IMR-90 (cell line): Measurements from ENCODE around the gene MAML3. TPM values are rescaled to one million over a fixed set of nuclear protein-coding genes. Genes with fewer than 3 reads are reported as not detected.

Source experiments
- ATAC-seq: fragments of 200-7000 bp; cut with Tn5 transposase; 2 replicates; pipeline ENCODE4 v1.9.1; 2020; ENCODE audit warnings: low read depth, mild to moderate bottlenecking, moderate library complexity
- BruUV-seq: library from RNA; stranded (reverse); fragments of 400-500 nt; replicated peaks from 2 replicates; lab custom pipeline; 2021; lab: Mats Ljungman, UMichigan
- CTCF ChIA-PET: fragments of 300-600 bp; formaldehyde crosslinking; extraction: SDS; loops from one replicate; lab custom pipeline; 2021; ENCODE audit warnings: antibody characterized with exemption; lab: Yijun Ruan, JAX
- POLR2A ChIA-PET: fragments of 300-600 bp; sonication (Branson Sonifier 250); formaldehyde crosslinking; loops from one replicate; lab custom pipeline; 2022; ENCODE audit warnings: antibody characterized with exemption; ENCODE audit not compliant: unreplicated experiment; lab: Charles Lee
- DNase-seq: peaks from one replicate; pipeline ENCODE4 v3.0.0; 2013
- H2AFZ ChIP-seq: replicated peaks from 2 replicates; pipeline ENCODE3; 2013; ENCODE audit warnings: low read length, mild to moderate bottlenecking; ENCODE audit not compliant: poor library complexity
- H2AK5ac ChIP-seq: 2 replicates; pipeline ENCODE4 v1.6.1; 2013; ENCODE audit warnings: low read depth, low read length, inconsistent platforms
- H2AK9ac ChIP-seq: replicated peaks from 2 replicates; pipeline ENCODE3; 2013; ENCODE audit warnings: mild to moderate bottlenecking, low read depth, low read length, moderate library complexity; ENCODE audit not compliant: poor library complexity
- H2BK120ac ChIP-seq: 2 replicates; pipeline ENCODE4 v1.6.1; 2013; ENCODE audit warnings: low read depth, low read length, inconsistent platforms
- H2BK15ac ChIP-seq: 3 replicates; pipeline ENCODE4 v1.6.1; 2013; ENCODE audit warnings: low read depth, low read length, inconsistent platforms
- H2BK20ac ChIP-seq: 2 replicates; pipeline ENCODE4 v1.6.1; 2013; ENCODE audit warnings: low read depth, mild to moderate bottlenecking, inconsistent platforms, low read length, moderate library complexity
- H2BK5ac ChIP-seq: 2 replicates; pipeline ENCODE4 v1.6.1; 2013; ENCODE audit warnings: mild to moderate bottlenecking, low read depth, low read length, inconsistent platforms; ENCODE audit not compliant: poor library complexity, severe bottlenecking
- H3K14ac ChIP-seq: replicated peaks from 2 replicates; pipeline ENCODE4 v1.6.1; 2013; ENCODE audit warnings: low read depth, low read length, inconsistent platforms
- H3K18ac ChIP-seq: 2 replicates; pipeline ENCODE4 v1.6.1; 2013; ENCODE audit warnings: low read depth, low read length, control low read depth
- H3K23ac ChIP-seq: 2 replicates; pipeline ENCODE4 v1.6.1; 2013; ENCODE audit warnings: low read depth, low read length, inconsistent platforms
- H3K27ac ChIP-seq: 2 replicates; pipeline ENCODE4 v1.5.1; 2013; ENCODE audit warnings: mild to moderate bottlenecking, control low read depth, low read length; ENCODE audit not compliant: insufficient read depth
- H3K27me3 ChIP-seq: 2 replicates; pipeline ENCODE4 v1.6.1; 2013; ENCODE audit warnings: low read length; ENCODE audit not compliant: control insufficient read depth, insufficient read depth
- H3K36me3 ChIP-seq: 2 replicates; pipeline ENCODE4 v1.6.1; 2013; ENCODE audit warnings: low read length, mixed read lengths; ENCODE audit not compliant: control insufficient read depth, insufficient read depth
- H3K4ac ChIP-seq: 2 replicates; pipeline ENCODE4 v1.6.1; 2013; ENCODE audit warnings: low read depth, low read length, inconsistent platforms
- H3K4me1 ChIP-seq: 2 replicates; pipeline ENCODE4 v1.6.1; 2013; ENCODE audit warnings: low read length, mixed read lengths; ENCODE audit not compliant: control insufficient read depth, insufficient read depth
- H3K4me2 ChIP-seq: 2 replicates; pipeline ENCODE4 v1.6.1; 2013; ENCODE audit warnings: low read depth, mild to moderate bottlenecking, control low read depth, low read length, moderate library complexity
- H3K4me3 ChIP-seq: 2 replicates; pipeline ENCODE4 v1.5.1; 2013; ENCODE audit warnings: low read depth, mild to moderate bottlenecking, control low read depth, low read length, moderate library complexity; ENCODE audit not compliant: insufficient read depth
- H3K56ac ChIP-seq: 2 replicates; pipeline ENCODE4 v1.6.1; 2013; ENCODE audit warnings: low read length, inconsistent platforms; ENCODE audit not compliant: insufficient read depth; ENCODE audit errors: extremely low read depth
- H3K79me1 ChIP-seq, 2 experiments: 2 replicates each; pipeline ENCODE4 v1.6.1; 2013; ENCODE audit warnings: low read length in 2 of 2, inconsistent platforms in 1 of 2, low read depth in 1 of 2
- H3K9ac ChIP-seq: 2 replicates; pipeline ENCODE4 v1.6.1; 2013; ENCODE audit warnings: low read depth, low read length, control low read depth
- H3K9me1 ChIP-seq: 2 replicates; pipeline ENCODE4 v1.6.1; 2013; ENCODE audit warnings: low read length, inconsistent platforms; ENCODE audit not compliant: insufficient read depth
- H3K9me3 ChIP-seq: 2 replicates; pipeline ENCODE4 v1.6.1; 2013; ENCODE audit warnings: low read length; ENCODE audit not compliant: control insufficient read depth, insufficient read depth
- H4K20me1 ChIP-seq: 2 replicates; pipeline ENCODE4 v1.6.1; 2013; ENCODE audit warnings: low read length, inconsistent platforms; ENCODE audit not compliant: insufficient read depth
- H4K5ac ChIP-seq: 2 replicates; pipeline ENCODE4 v1.6.1; 2013; ENCODE audit warnings: mild to moderate bottlenecking, low read depth, low read length, control low read depth
- H4K8ac ChIP-seq, 2 experiments: 2 replicates each; pipeline ENCODE4 v1.6.1; 2013; ENCODE audit warnings: low read depth in 2 of 2, low read length in 2 of 2, control low read depth in 1 of 2, inconsistent platforms in 1 of 2
- H4K91ac ChIP-seq: 2 replicates; pipeline ENCODE4 v1.6.1; 2013; ENCODE audit warnings: low read depth, low read length, inconsistent platforms; ENCODE audit not compliant: insufficient read depth
- BHLHE40 ChIP-seq: fragments of 150-350 bp; IDR thresholded peaks from 2 replicates; pipeline ENCODE4 v1.6.1; 2016; ENCODE audit warnings: mild to moderate bottlenecking, low read depth, low read length
- CEBPB ChIP-seq: IDR thresholded peaks from 2 replicates; pipeline ENCODE4 v1.6.1; 2012; ENCODE audit warnings: low read depth, low read length, improper control_type of control experiment
- CHD1 ChIP-seq: IDR thresholded peaks from 2 replicates; pipeline ENCODE4 v1.6.1; 2012; ENCODE audit warnings: low read depth, low read length, improper control_type of control experiment
- CTCF ChIP-seq: conservative IDR thresholded peaks from 2 replicates; pipeline ENCODE4 v1.5.1; 2012; ENCODE audit warnings: mild to moderate bottlenecking, low read depth, low read length, improper control_type of control experiment
- ELK1 ChIP-seq: fragments of 150-350 bp; IDR thresholded peaks from 2 replicates; pipeline ENCODE4 v1.6.1; 2016; ENCODE audit warnings: low read depth, mild to moderate bottlenecking, low read length, moderate library complexity, borderline replicate concordance
- MAFK ChIP-seq: IDR thresholded peaks from 2 replicates; pipeline ENCODE4 v1.6.1; 2012; ENCODE audit warnings: low read depth, low read length, improper control_type of control experiment
- MAZ ChIP-seq: IDR thresholded peaks from 2 replicates; pipeline ENCODE4 v1.6.1; 2012; ENCODE audit warnings: low read depth, mild to moderate bottlenecking, low read length, improper control_type of control experiment, moderate library complexity, borderline replicate concordance
- MXI1 ChIP-seq: IDR thresholded peaks from 2 replicates; pipeline ENCODE4 v1.6.1; 2012; ENCODE audit warnings: low read depth, mild to moderate bottlenecking, low read length, moderate library complexity, borderline replicate concordance
- RCOR1 ChIP-seq: IDR thresholded peaks from 2 replicates; pipeline ENCODE4 v1.6.1; 2012; ENCODE audit warnings: mild to moderate bottlenecking, low read length, improper control_type of control experiment; ENCODE audit not compliant: insufficient replicate concordance
- RFX5 ChIP-seq: IDR thresholded peaks from 2 replicates; pipeline ENCODE4 v1.8.0; 2012; ENCODE audit warnings: low read depth, mild to moderate bottlenecking, low read length, moderate library complexity
- SMC3 ChIP-seq: fragments of 150-350 bp; IDR thresholded peaks from 2 replicates; pipeline ENCODE4 v1.6.1; 2016; ENCODE audit warnings: low read depth, mild to moderate bottlenecking, antibody characterized with exemption, low read length, moderate library complexity
- WGBS, 2 experiments: methylation state at CpG; one replicate each; pipeline versions ENCODE4 v1.1.5 to v1.1.7; 2013; ENCODE audit warnings: missing lambda C conversion rate in 2 of 2; ENCODE audit not compliant: insufficient read length in 1 of 2; ENCODE audit errors: extremely low coverage in 2 of 2; 5-methylcytosine and 5-hydroxymethylcytosine counted together
- dilution Hi-C: fragments of 300-500 bp; cut with HindIII; formaldehyde crosslinking; loops from one replicate; pipeline ENCODE4 v1.14.3; 2018; ENCODE audit warnings: low sequenced_read_pairs; ENCODE audit not compliant: unreplicated experiment
- in situ Hi-C: fragments of 300-500 bp; cut with MboI; formaldehyde crosslinking; loops from 3 replicates; pipeline ENCODE4 v1.14.3; 2019; ENCODE audit warnings: low sequenced_read_pairs, inconsistent platforms, mixed read lengths
- intact Hi-C: fragments of 100-400 bp; cut with micrococcal nuclease; formaldehyde crosslinking; loops from 2 replicates; pipeline ENCODE4 v1.10.0; 2022
- polyA plus RNA-seq, 3 experiments: library from polyadenylated mRNA; depleted of rRNA; stranded (reverse); fragments of >200 nt; gene quantifications; 2 replicates each; pipeline ENCODE4 v1.2.3, GENCODE V29; 2012; ENCODE audit warnings: low replicate concordance in 1 of 3
- total RNA-seq: library from RNA; depleted of rRNA; stranded (reverse); fragments of >200 nt; gene quantifications from 2 replicates; pipeline ENCODE4 v1.2.3, GENCODE V29; 2012

Gene MAML3
- total and polyA plus RNA-seq, 2 of the 4 experiments (the other 2 are of a cell fraction): 0.90 to 1.7 TPM

- Histone ChIP-seq H3K23ac (no peak overlapping the region), H3K14ac (no peak overlapping the region), H3K27me3 (no peaks in the 10 kb centered on the region), H4K91ac (no peak overlapping the region), H3K9me3 (no peaks in the 10 kb centered on the region), H2AFZ (no peak overlapping the region), H4K8ac (no peak overlapping the region), H4K20me1 (no peaks in the 10 kb centered on the region), H3K9me1 (peaks cover 2% of the 10 kb centered on the region; the same call in 1 of the 2 replicates), H3K79me1 (peaks cover 4 to 17% of the 10 kb centered on the region in 2 experiments), H3K18ac (no peak overlapping the region), H3K4ac (no peak overlapping the region), H4K5ac (no peak overlapping the region), H3K9ac (no peak overlapping the region), H2BK5ac (no peak overlapping the region), H3K27ac (no peak overlapping the region), H2BK15ac (no peak overlapping the region), H2BK120ac (no peak overlapping the region), H3K36me3 (no peaks in the 10 kb centered on the region), H2AK5ac (no peak overlapping the region), H3K4me3 (no peak overlapping the region), H2BK20ac (no peak overlapping the region), H3K4me2 (no peak overlapping the region), H2AK9ac (no peak overlapping the region), H3K4me1 (no peaks in the 10 kb centered on the region), H3K56ac (no peak overlapping the region)
- dilution Hi-C loops (no loop called here), in situ Hi-C loops (no loop called here), intact Hi-C loops (no loop called here)
- no peak for ATAC-seq
- DNase-seq: no peak
- ChIA-PET CTCF (interaction anchor here (0.6 kb wide), 2 partner anchors 41 to 471 kb away, joined by 3 read pairs; no protein-coding TSS in a partner anchor), POLR2A (no interaction called here)
- no CpG with 5 or more reads among the region's 1 CpG for WGBS, 2 experiments
- TF ChIP-seq BHLHE40 (no peak), MAZ (no peak), MXI1 (no peak), CTCF (no peak), RCOR1 (no peak), SMC3 (no peak), CEBPB (no peak), MAFK (no peak), CHD1 (no peak), ELK1 (no peak), RFX5 (no peak)
- BruUV-seq: no TSS peak
These were observed 31.1 kb downstream of the MAML3 start for GRCh38 chr4:140122891-140123290.
